ENCODE measurements around the gene CHDH.

CHDH gene

DNA sequence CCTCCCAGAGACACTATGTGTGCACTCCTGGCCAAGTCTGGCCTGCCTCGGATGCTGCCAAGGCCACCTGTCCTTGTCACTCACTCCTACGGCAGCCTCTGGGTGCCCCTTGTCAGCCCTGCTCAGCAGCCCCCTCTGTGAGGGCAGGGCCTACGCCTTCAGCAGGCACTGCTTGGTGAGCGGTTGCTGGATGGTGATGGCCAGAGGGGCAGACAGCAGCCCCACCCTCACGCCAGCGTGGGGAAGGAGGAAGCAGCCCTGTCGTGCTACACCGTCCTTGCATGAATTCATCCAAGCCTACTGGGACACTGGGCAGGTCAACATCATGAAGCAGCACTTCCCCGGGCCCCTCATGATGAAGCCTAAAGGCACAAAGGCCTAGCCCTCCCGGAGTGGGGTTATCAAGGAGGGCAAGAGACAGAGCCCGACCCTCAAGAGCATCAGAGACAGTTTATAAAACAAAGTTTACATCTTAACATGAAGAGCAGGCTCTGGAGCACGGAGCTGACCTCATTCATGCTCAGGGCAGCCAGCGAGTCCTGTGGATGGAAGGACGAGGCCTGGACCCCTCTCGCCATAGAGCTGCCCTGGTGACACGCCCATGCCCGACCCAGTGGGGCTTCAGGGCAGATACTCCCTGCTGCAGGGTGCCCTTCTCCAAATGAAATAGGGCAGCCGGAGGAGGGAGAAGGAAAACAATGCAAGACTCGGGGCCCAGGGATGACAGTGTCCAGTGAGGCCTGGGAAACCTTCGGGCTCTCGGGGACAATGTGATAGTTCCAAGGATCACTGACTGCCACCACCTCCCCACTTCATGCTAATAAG is 25.3 kb downstream of the CHDH start:
- DNase-seq (ENCODE audit: low read depth) = no peak
- TF ChIP-seq, protein P1, sequence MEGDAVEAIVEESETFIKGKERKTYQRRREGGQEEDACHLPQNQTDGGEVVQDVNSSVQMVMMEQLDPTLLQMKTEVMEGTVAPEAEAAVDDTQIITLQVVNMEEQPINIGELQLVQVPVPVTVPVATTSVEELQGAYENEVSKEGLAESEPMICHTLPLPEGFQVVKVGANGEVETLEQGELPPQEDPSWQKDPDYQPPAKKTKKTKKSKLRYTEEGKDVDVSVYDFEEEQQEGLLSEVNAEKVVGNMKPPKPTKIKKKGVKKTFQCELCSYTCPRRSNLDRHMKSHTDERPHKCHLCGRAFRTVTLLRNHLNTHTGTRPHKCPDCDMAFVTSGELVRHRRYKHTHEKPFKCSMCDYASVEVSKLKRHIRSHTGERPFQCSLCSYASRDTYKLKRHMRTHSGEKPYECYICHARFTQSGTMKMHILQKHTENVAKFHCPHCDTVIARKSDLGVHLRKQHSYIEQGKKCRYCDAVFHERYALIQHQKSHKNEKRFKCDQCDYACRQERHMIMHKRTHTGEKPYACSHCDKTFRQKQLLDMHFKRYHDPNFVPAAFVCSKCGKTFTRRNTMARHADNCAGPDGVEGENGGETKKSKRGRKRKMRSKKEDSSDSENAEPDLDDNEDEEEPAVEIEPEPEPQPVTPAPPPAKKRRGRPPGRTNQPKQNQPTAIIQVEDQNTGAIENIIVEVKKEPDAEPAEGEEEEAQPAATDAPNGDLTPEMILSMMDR (IDR thresholded peaks at IDR 0.05; ENCODE audit: insufficient read depth, low read depth, low read length, missing control alignments) = no peak
- H3K4me3 ChIP-seq (ENCODE audit: low read depth, low read length) = no peak overlapping the region

DNA sequence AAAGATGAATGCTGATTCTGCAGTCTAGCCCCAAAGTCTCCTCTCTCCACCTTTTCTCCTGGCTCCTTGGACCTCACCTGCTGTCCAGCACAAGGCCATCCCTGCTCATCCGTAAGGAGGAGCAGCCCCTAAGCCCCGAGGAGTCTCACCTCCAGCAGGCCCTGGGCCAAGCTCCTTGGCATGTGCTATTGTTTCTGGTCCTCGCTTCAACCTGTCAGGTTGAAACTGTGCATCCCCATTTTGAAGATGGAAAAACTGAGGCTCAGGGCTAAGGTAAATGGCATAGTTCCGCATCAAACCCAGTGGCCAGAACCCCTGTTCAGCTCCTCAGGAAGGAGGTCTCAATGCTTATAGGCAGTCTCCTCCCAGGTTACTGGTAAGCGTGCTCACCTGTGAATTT is 26.1 kb downstream of the CHDH start:
- DNase-seq (ENCODE audit: low read depth) = no peak
- no peak overlapping the region for H3K4me3 ChIP-seq (ENCODE audit: low read depth, low read length)
- TF ChIP-seq, protein P1 (IDR thresholded peaks at IDR 0.05; ENCODE audit: insufficient read depth, low read depth, low read length, missing control alignments) = no peak

GRCh38 chr3:53819163-53819868 is 26.9 kb downstream of the CHDH start:
- no peak for DNase-seq (ENCODE audit: low read depth)
- TF ChIP-seq, protein P1 (IDR thresholded peaks at IDR 0.05; ENCODE audit: insufficient read depth, low read depth, low read length, missing control alignments) = no peak
- H3K4me3 ChIP-seq (ENCODE audit: low read depth, low read length) = no peak overlapping the region

- DNase-seq (ENCODE audit: low read depth) = no peak
- no peak overlapping the region for H3K4me3 ChIP-seq (ENCODE audit: low read depth, low read length)
- TF ChIP-seq, protein P1 (IDR thresholded peaks at IDR 0.05; ENCODE audit: insufficient read depth, low read depth, low read length, missing control alignments) = no peak
Measured at GRCh38 chr3:53818221-53819162, 27.7 kb downstream of the CHDH start.

GRCh38 chr3:53817809-53818208 is 28.4 kb downstream of the CHDH start:
- no peak for DNase-seq (ENCODE audit: low read depth)
- H3K4me3 ChIP-seq (ENCODE audit: low read depth, low read length) = no peak overlapping the region
- TF ChIP-seq, protein P1 (IDR thresholded peaks at IDR 0.05; ENCODE audit: insufficient read depth, low read depth, low read length, missing control alignments) = no peak

DNA sequence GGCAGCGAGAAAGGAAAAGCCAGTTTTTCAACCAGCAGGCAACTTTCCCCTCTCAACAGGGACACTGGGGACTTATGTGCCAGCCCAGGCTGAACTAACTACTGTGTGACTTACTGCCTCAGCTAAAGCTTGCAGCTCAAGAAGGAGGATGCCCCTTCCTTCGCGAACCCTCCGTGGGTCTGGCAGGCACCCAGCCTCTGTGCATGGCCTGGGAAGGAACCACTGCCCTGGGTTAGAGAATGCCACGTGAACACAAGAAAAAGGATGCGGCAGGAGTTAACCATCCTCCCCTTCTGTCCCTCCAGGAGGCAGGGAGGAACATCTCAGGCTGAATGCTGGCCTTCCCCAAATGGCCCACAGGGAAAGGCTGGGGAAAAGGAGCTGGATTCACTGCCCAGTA is 29.0 kb downstream of the CHDH start:
- TF ChIP-seq, protein P1 (IDR thresholded peaks at IDR 0.05; ENCODE audit: insufficient read depth, low read depth, low read length, missing control alignments) = no peak
- no peak for DNase-seq (ENCODE audit: low read depth)
- no peak overlapping the region for H3K4me3 ChIP-seq (ENCODE audit: low read depth, low read length)

Measured in GM12865 (cell line).